ENCODE data around the gene GPX5.

The GPX5 gene

GRCh38 chr6:28568515-28569108, 42.9 kb downstream of the GPX5 start:
- Histone ChIP-seq H2AFZ (ENCODE audit: low read length) (no peak overlapping the region), H3K9me3 (replicated peaks; ENCODE audit: insufficient read depth, low read length) (no peaks in the 10 kb centered on the region), H4K20me1 (ENCODE audit: insufficient read depth, low read length) (no peaks in the 10 kb centered on the region), H3K4me1 (ENCODE audit: low read length) (no peaks in the 10 kb centered on the region), H3K79me2 (ENCODE audit: low read length) (no peaks in the 10 kb centered on the region), H3K36me3 (replicated peaks; ENCODE audit: insufficient read depth, low read length) (no peaks in the 10 kb centered on the region), H3F3A (ENCODE audit: insufficient read depth, low read length) (no peaks in the 10 kb centered on the region), H3K9ac (ENCODE audit: low read length) (no peak overlapping the region), H3K4me3 (ENCODE audit: low read length) (no peak overlapping the region), H3K27ac (ENCODE audit: low read length) (no peak overlapping the region), H3K9me2 (replicated peaks; ENCODE audit: insufficient read depth, low read length) (no peaks in the 10 kb centered on the region), H3K4me2 (ENCODE audit: low read depth, low read length) (no peak overlapping the region), H3K27me3 (replicated peaks; ENCODE audit: insufficient read depth, low read length) (no peaks in the 10 kb centered on the region)
- TF ChIP-seq EZH2phosphoT487 (IDR thresholded peaks at IDR 0.05; ENCODE audit: low read length) (no peak), EZH2 (optimal IDR thresholded peaks at IDR 0.05; ENCODE audit: low read depth, low read length) (no peak)
- no peak for DNase-seq

DNA sequence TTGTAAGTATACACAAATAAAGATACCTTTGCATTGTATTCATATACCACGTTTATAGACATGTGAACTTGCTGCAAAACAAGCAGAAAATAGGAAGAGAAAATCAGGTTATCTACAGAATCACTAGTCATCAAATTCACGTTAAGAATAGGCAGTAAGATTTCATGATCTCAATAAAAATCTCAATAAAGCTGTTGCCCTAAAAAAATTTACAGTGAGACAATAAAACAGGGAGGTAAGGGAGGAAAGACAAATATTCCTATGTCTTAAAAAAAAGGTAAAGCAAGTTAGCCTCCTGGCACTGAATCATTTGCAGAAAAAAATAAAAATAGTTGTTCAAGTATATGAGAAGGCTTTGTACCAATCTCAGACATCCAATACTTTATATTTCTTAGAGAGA, 44.1 kb downstream of the GPX5 start:
- no peak overlapping the region for H3K9ac ChIP-seq (ENCODE audit: low read length)
- no peak for TF ChIP-seq EZH2 (optimal IDR thresholded peaks at IDR 0.05; ENCODE audit: low read depth, low read length)
- no peak for TF ChIP-seq CTCF (IDR thresholded peaks at IDR 0.05; ENCODE audit: low read length)
- TF ChIP-seq EZH2phosphoT487 (IDR thresholded peaks at IDR 0.05; ENCODE audit: low read length), result no peak

DNA sequence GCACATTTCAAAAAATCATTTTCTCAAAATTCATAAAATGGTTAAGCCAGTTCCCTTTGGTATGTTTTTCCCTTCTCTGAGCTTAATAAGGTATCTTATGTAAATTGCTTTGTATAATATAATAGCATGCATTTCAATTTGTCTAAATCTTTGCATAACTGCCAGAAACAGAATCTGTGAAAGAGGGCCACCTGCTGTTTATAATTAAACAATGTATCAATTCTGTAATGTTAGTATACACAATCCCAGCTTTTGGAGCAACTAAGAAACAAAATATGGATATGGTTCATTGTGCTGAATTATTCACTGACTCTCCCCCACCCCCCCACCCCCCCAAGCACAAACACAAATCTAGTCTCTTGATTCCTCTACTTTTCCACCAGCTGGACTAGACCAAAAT, 54.8 kb downstream of the GPX5 start:
- no peak overlapping the region for H3K9ac ChIP-seq (ENCODE audit: low read length)
- DNase-seq, result peak; percentile 29
- H3F3A ChIP-seq (ENCODE audit: insufficient read depth, low read length), result no peaks in the 10 kb centered on the region

More for the DNA sequence above, 44.1 kb downstream of the GPX5 start:
- Histone ChIP-seq H3K27me3 (replicated peaks; ENCODE audit: insufficient read depth, low read length) (no peaks in the 10 kb centered on the region), H3F3A (ENCODE audit: insufficient read depth, low read length) (no peaks in the 10 kb centered on the region), H3K9me2 (replicated peaks; ENCODE audit: insufficient read depth, low read length) (no peaks in the 10 kb centered on the region), H2AFZ (ENCODE audit: low read length) (no peak overlapping the region), H3K36me3 (replicated peaks; ENCODE audit: insufficient read depth, low read length) (no peaks in the 10 kb centered on the region), H3K4me2 (ENCODE audit: low read depth, low read length) (no peak overlapping the region), H3K4me1 (ENCODE audit: low read length) (no peaks in the 10 kb centered on the region), H3K27ac (ENCODE audit: low read length) (no peak overlapping the region), H4K20me1 (ENCODE audit: insufficient read depth, low read length) (no peaks in the 10 kb centered on the region), H3K9me3 (replicated peaks; ENCODE audit: insufficient read depth, low read length) (no peaks in the 10 kb centered on the region), H3K4me3 (ENCODE audit: low read length) (no peak overlapping the region), H3K79me2 (ENCODE audit: low read length) (no peaks in the 10 kb centered on the region)
- no peak for DNase-seq

More for the DNA sequence above, 54.8 kb downstream of the GPX5 start:
- H4K20me1 ChIP-seq (ENCODE audit: insufficient read depth, low read length), result no peaks in the 10 kb centered on the region
- no peak overlapping the region for H3K4me2 ChIP-seq (ENCODE audit: low read depth, low read length)
- H3K27me3 ChIP-seq (replicated peaks; ENCODE audit: insufficient read depth, low read length), result no peaks in the 10 kb centered on the region
- no peak for TF ChIP-seq EZH2 (optimal IDR thresholded peaks at IDR 0.05; ENCODE audit: low read depth, low read length)
- TF ChIP-seq CTCF (IDR thresholded peaks at IDR 0.05; ENCODE audit: low read length), result peak; percentile 12; the same call in 1 of the 2 replicates
- no peak for TF ChIP-seq EZH2phosphoT487 (IDR thresholded peaks at IDR 0.05; ENCODE audit: low read length)
- no peaks in the 10 kb centered on the region for H3K36me3 ChIP-seq (replicated peaks; ENCODE audit: insufficient read depth, low read length)
- no peaks in the 10 kb centered on the region for H3K79me2 ChIP-seq (ENCODE audit: low read length)
- H3K27ac ChIP-seq (ENCODE audit: low read length), result no peak overlapping the region
- no peaks in the 10 kb centered on the region for H3K4me1 ChIP-seq (ENCODE audit: low read length)
- no peaks in the 10 kb centered on the region for H3K9me3 ChIP-seq (replicated peaks; ENCODE audit: insufficient read depth, low read length)
- no peak overlapping the region for H2AFZ ChIP-seq (ENCODE audit: low read length)
- H3K9me2 ChIP-seq (replicated peaks; ENCODE audit: insufficient read depth, low read length), result no peaks in the 10 kb centered on the region
- H3K4me3 ChIP-seq (ENCODE audit: low read length), result no peak overlapping the region

All from MM.1S (cell line).